Measurements from ENCODE around the gene RYR3. TPM values are rescaled to one million over a fixed set of nuclear protein-coding genes. Genes with fewer than 3 reads are reported as not detected.

Gene RYR3
- total RNA-seq, 1 experiment from 2014 or later: not detected

GRCh38 chr15:33282226-33283020 lies 28.3 kb upstream of the RYR3 start:
- no peak overlapping the region for H3K27ac ChIP-seq (ENCODE audit: low read length)
- no peak overlapping the region for H2AFZ ChIP-seq (ENCODE audit: low read length)
- H3K36me3 ChIP-seq (ENCODE audit: low read depth, low read length): no peaks in the 10 kb centered on the region

DNA sequence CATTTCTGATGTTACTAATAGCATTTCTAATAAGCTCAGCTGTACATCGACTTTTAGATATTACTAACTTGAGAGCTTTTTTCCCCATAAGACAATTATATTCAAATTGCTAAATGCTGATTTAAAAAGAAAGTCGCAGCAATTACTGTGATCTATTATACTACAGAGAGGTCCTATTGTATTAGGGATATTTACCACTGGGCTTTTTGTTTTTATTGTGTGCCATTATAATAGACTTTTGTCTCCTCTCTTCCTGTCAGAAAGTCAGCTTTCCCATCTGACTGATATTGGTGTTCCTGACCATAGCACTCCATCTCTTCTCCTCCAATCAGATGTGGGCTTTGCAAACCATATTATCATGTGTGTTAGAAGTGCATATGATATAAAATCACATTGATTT lies 27.2 kb upstream of the RYR3 start:
- H3K9ac ChIP-seq (ENCODE audit: low read length): no peak overlapping the region
- no peak for TF ChIP-seq EZH2phosphoT487 (IDR thresholded peaks at IDR 0.05; ENCODE audit: borderline replicate concordance, low read length)
- no peak for TF ChIP-seq EZH2 (IDR thresholded peaks at IDR 0.05; ENCODE audit: low read length, unreplicated experiment)
- TF ChIP-seq, protein P1, sequence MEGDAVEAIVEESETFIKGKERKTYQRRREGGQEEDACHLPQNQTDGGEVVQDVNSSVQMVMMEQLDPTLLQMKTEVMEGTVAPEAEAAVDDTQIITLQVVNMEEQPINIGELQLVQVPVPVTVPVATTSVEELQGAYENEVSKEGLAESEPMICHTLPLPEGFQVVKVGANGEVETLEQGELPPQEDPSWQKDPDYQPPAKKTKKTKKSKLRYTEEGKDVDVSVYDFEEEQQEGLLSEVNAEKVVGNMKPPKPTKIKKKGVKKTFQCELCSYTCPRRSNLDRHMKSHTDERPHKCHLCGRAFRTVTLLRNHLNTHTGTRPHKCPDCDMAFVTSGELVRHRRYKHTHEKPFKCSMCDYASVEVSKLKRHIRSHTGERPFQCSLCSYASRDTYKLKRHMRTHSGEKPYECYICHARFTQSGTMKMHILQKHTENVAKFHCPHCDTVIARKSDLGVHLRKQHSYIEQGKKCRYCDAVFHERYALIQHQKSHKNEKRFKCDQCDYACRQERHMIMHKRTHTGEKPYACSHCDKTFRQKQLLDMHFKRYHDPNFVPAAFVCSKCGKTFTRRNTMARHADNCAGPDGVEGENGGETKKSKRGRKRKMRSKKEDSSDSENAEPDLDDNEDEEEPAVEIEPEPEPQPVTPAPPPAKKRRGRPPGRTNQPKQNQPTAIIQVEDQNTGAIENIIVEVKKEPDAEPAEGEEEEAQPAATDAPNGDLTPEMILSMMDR (conservative IDR thresholded peaks at IDR 0.05; ENCODE audit: low read depth, low read length): no peak
- no peaks in the 10 kb centered on the region for H4K20me1 ChIP-seq (ENCODE audit: low read length)
- POLR2A ChIA-PET (ENCODE audit: unreplicated experiment): no interaction called here
- H3K9me3 ChIP-seq (ENCODE audit: low read length): no peaks in the 10 kb centered on the region
- H3K4me3 ChIP-seq (ENCODE audit: low read length): no peak overlapping the region
- H3K4me2 ChIP-seq (ENCODE audit: low read length): no peak overlapping the region
- intact Hi-C loops (cut with micrococcal nuclease): no loop called here
- no peaks in the 10 kb centered on the region for H3K9me2 ChIP-seq (replicated peaks; ENCODE audit: low read length)
- BruUV-seq (replicated peaks): no TSS peak
- ATAC-seq (no peak), DNase-seq (no peak)
- no peak overlapping the region for H3K27ac ChIP-seq (ENCODE audit: low read length)
- H3K27me3 ChIP-seq (ENCODE audit: low read length): no peaks in the 10 kb centered on the region
- H3K36me3 ChIP-seq (ENCODE audit: low read depth, low read length): no peaks in the 10 kb centered on the region
- H2AFZ ChIP-seq (ENCODE audit: low read length): no peak overlapping the region
- CTCF ChIA-PET: interaction anchor here (1.3 kb wide), 1 partner anchor 9 kb away, joined by 4 read pairs; no protein-coding TSS in a partner anchor
- H3K79me2 ChIP-seq (ENCODE audit: low read length): no peaks in the 10 kb centered on the region
- H3F3A ChIP-seq (ENCODE audit: low read length, unreplicated experiment): no peaks in the 10 kb centered on the region
- peaks cover 15% of the 10 kb centered on the region for H3K4me1 ChIP-seq (ENCODE audit: insufficient read depth, low read length)

More at GRCh38 chr15:33282226-33283020, 28.3 kb upstream of the RYR3 start:
- no peaks in the 10 kb centered on the region for H3F3A ChIP-seq (ENCODE audit: low read length, unreplicated experiment)
- TF ChIP-seq EZH2phosphoT487 (IDR thresholded peaks at IDR 0.05; ENCODE audit: borderline replicate concordance, low read length): no peak
- no peak for TF ChIP-seq EZH2 (IDR thresholded peaks at IDR 0.05; ENCODE audit: low read length, unreplicated experiment)
- TF ChIP-seq, protein P1 (conservative IDR thresholded peaks at IDR 0.05; ENCODE audit: low read depth, low read length): no peak
- POLR2A ChIA-PET (ENCODE audit: unreplicated experiment): no interaction called here
- no peaks in the 10 kb centered on the region for H3K79me2 ChIP-seq (ENCODE audit: low read length)
- H3K9ac ChIP-seq (ENCODE audit: low read length): no peak overlapping the region
- no peaks in the 10 kb centered on the region for H3K9me3 ChIP-seq (ENCODE audit: low read length)
- no TSS peak for BruUV-seq (replicated peaks)
- DNase-seq: no peak
- H3K4me2 ChIP-seq (ENCODE audit: low read length): no peak overlapping the region
- no peak for ATAC-seq
- intact Hi-C loops (cut with micrococcal nuclease): no loop called here
- no peaks in the 10 kb centered on the region for H4K20me1 ChIP-seq (ENCODE audit: low read length)
- H3K9me2 ChIP-seq (replicated peaks; ENCODE audit: low read length): no peaks in the 10 kb centered on the region
- no peak overlapping the region for H3K4me3 ChIP-seq (ENCODE audit: low read length)
- CTCF ChIA-PET: interaction anchor here (1.3 kb wide), 1 partner anchor 10 kb away, joined by 4 read pairs; no protein-coding TSS in a partner anchor
- H3K4me1 ChIP-seq (ENCODE audit: insufficient read depth, low read length): peaks cover 19% of the 10 kb centered on the region
- no peaks in the 10 kb centered on the region for H3K27me3 ChIP-seq (ENCODE audit: low read length)

DNA sequence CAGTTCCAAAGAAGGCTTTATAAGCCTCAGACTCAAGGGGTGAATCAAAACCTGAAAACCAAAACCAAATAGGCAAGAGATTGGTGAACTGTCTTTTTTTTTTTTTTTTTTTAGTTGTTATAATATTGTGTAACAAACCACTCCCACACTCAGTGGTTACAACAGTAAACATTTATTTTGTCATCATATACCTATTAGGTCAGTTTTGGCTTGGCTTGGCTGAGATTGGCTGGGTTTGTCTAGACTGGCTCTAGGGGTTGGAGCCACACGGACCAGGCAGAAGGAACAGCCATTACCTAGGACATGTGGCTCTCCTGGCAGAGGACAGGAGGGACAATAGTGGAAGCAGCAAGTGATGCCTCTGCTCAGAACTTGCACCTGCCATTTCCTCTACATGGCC lies 26.4 kb upstream of the RYR3 start:
- no peak overlapping the region for H2AFZ ChIP-seq (ENCODE audit: low read length)
- ATAC-seq: no peak
- ChIA-PET CTCF (no interaction called here), POLR2A (ENCODE audit: unreplicated experiment) (no interaction called here)
- no peaks in the 10 kb centered on the region for H3K79me2 ChIP-seq (ENCODE audit: low read length)
- DNase-seq: peak; percentile 10
- no peaks in the 10 kb centered on the region for H3F3A ChIP-seq (ENCODE audit: low read length, unreplicated experiment)
- BruUV-seq (replicated peaks): no TSS peak
- no peaks in the 10 kb centered on the region for H4K20me1 ChIP-seq (ENCODE audit: low read length)
- H3K36me3 ChIP-seq (ENCODE audit: low read depth, low read length): no peaks in the 10 kb centered on the region
- H3K9ac ChIP-seq (ENCODE audit: low read length): no peak overlapping the region
- no peaks in the 10 kb centered on the region for H3K9me2 ChIP-seq (replicated peaks; ENCODE audit: low read length)
- no peaks in the 10 kb centered on the region for H3K27me3 ChIP-seq (ENCODE audit: low read length)
- no peak overlapping the region for H3K4me2 ChIP-seq (ENCODE audit: low read length)
- TF ChIP-seq EZH2phosphoT487 (IDR thresholded peaks at IDR 0.05; ENCODE audit: borderline replicate concordance, low read length) (no peak), EZH2 (IDR thresholded peaks at IDR 0.05; ENCODE audit: low read length, unreplicated experiment) (no peak)
- TF ChIP-seq, protein P1 (conservative IDR thresholded peaks at IDR 0.05; ENCODE audit: low read depth, low read length): no peak
- intact Hi-C loops (cut with micrococcal nuclease): no loop called here
- H3K4me1 ChIP-seq (ENCODE audit: insufficient read depth, low read length): peaks cover 8% of the 10 kb centered on the region
- no peak overlapping the region for H3K4me3 ChIP-seq (ENCODE audit: low read length)
- no peak overlapping the region for H3K27ac ChIP-seq (ENCODE audit: low read length)
- H3K9me3 ChIP-seq (ENCODE audit: low read length): no peaks in the 10 kb centered on the region
